Peyer's patch (tissue), 4 donors: ENCODE results near the gene GPATCH4.

Experiments
- POLR2A ChIP-seq, 2 donors: fragments of 450-650 bp; IDR thresholded peaks; one replicate each; pipeline ENCODE4 v1.5.1; 2017; ENCODE audit warnings: antibody characterized with exemption in 2 of 2, mild to moderate bottlenecking in 2 of 2, moderate library complexity in 2 of 2
- TF ChIP-seq, protein P1 (sequence below), 6 experiments: fragments of 450-650 bp in 4 of 6; fragments of 200-600 bp in 2 of 6; sonication (generic) in 1 of 6; IDR thresholded peaks; one replicate each; pipeline ENCODE4 v1.5.1; 2017 to 2019; ENCODE audit warnings: antibody characterized with exemption in 6 of 6, mild to moderate bottlenecking in 3 of 6, moderate library complexity in 1 of 6

GRCh38 chr1:156640842-156641706 lies 39.8 kb upstream of the GPATCH4 start:
- TF ChIP-seq, protein P1, sequence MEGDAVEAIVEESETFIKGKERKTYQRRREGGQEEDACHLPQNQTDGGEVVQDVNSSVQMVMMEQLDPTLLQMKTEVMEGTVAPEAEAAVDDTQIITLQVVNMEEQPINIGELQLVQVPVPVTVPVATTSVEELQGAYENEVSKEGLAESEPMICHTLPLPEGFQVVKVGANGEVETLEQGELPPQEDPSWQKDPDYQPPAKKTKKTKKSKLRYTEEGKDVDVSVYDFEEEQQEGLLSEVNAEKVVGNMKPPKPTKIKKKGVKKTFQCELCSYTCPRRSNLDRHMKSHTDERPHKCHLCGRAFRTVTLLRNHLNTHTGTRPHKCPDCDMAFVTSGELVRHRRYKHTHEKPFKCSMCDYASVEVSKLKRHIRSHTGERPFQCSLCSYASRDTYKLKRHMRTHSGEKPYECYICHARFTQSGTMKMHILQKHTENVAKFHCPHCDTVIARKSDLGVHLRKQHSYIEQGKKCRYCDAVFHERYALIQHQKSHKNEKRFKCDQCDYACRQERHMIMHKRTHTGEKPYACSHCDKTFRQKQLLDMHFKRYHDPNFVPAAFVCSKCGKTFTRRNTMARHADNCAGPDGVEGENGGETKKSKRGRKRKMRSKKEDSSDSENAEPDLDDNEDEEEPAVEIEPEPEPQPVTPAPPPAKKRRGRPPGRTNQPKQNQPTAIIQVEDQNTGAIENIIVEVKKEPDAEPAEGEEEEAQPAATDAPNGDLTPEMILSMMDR (IDR thresholded peaks at IDR 0.05) = no peak
- no peak for TF ChIP-seq POLR2A (IDR thresholded peaks at IDR 0.05)
